Esophagus squamous epithelium (tissue), 5 donors: ENCODE data around the gene COL1A2. TPM values are rescaled to one million over a fixed set of nuclear protein-coding genes. Genes with fewer than 3 reads are reported as not detected.

Source experiments
- DNase-seq: peaks from one replicate; lab custom pipeline; 2025; lab: John Stamatoyannopoulos, UW
- H3K27ac ChIP-seq, 4 donors: fragments of 200-600 bp; sonication (generic); one replicate each; pipeline ENCODE4 v1.5.1; 2016 to 2019; ENCODE audit warnings: mild to moderate bottlenecking in 1 of 4
- H3K27me3 ChIP-seq, 4 donors: fragments of 200-600 bp; sonication (generic); 1 replicate in 3 of 4; 2 replicates in 1 of 4; pipeline versions ENCODE4 v1.5.1 to v1.6.0; 2017 to 2021; ENCODE audit warnings: antibody characterized with exemption in 1 of 4
- H3K36me3 ChIP-seq, 3 donors: fragments of 200-600 bp; sonication (generic); one replicate each; pipeline ENCODE4 v1.5.1; 2016 to 2019
- H3K4me1 ChIP-seq, 3 donors: fragments of 200-600 bp; sonication (generic); one replicate each; pipeline ENCODE4 v1.5.1; 2017 to 2019
- H3K4me3 ChIP-seq, 4 donors: fragments of 200-600 bp; sonication (generic); 1 replicate in 3 of 4; 2 replicates in 1 of 4; pipeline ENCODE4 v1.5.1; 2016 to 2019; ENCODE audit warnings: mild to moderate bottlenecking in 2 of 4, moderate library complexity in 1 of 4
- H3K9me3 ChIP-seq, 3 donors: fragments of 200-600 bp; sonication (generic); one replicate each; pipeline ENCODE4 v1.5.1; 2016 to 2019
- POLR2A ChIP-seq, 4 donors: fragments of 450-650 bp; IDR thresholded peaks; one replicate each; pipeline ENCODE4 v1.6.1; 2017; ENCODE audit warnings: antibody characterized with exemption in 4 of 4, mild to moderate bottlenecking in 4 of 4, moderate library complexity in 3 of 4
- whole genome bisulfite sequencing, 2 donors: methylation state at CpG; one replicate each; pipeline ENCODE4 v1.1.5; 2018; 5-methylcytosine and 5-hydroxymethylcytosine counted together
- intact Hi-C: fragments of 100-400 bp; cut with DNase I; formaldehyde crosslinking; loops from one replicate; pipeline ENCODE4 v1.15.0; 2022
- total RNA-seq, 4 donors: library from RNA; depleted of rRNA; stranded (reverse); fragments of >200 nt; gene quantifications; one replicate each; pipeline ENCODE4 v1.1.0, GENCODE V29; 2016
- TF ChIP-seq, protein P1 (sequence below), 6 experiments: fragments of 450-650 bp in 4 of 6; fragments of 200-600 bp in 2 of 6; sonication (generic) in 2 of 6; IDR thresholded peaks; one replicate each; pipeline ENCODE4 v1.5.1; 2016 to 2019; ENCODE audit warnings: antibody characterized with exemption in 6 of 6, mild to moderate bottlenecking in 4 of 6, moderate library complexity in 4 of 6
- donor health status: DM: yes; HTN: yes; CAD: no.

COL1A2 gene
- total RNA-seq, 4 donors from 2014 or later, result 18.8 to 129 (median 44.3) TPM

DNA sequence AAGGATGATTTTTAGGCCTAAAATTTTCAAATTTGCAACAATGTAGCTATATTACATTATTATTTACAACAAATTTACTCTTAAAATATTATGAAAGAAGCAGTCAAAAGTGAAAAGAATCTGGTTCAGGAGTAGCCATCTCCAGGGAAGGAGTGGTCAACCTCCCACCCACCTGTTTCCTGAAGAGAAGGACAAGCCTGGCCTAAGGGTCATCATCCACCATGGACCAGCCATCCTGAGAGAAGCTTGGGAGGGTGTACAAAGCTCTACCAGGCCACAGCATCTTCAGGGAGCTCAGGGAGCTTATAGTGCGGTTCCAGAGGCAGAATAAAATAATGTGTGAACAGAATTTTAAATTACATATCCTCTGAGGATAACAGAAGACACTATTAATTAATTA is 38.1 kb downstream of the COL1A2 start:
- Histone ChIP-seq H3K36me3 (peaks cover 0 to 10% (median 0%) of the 10 kb centered on the region in 3 donors), H3K4me3 (no peak overlapping the region), H3K27me3 (peaks cover 0 to 8% (median 0%) of the 10 kb centered on the region in 4 donors), H3K9me3 (no peaks in the 10 kb centered on the region), H3K27ac (no peak overlapping the region), H3K4me1 (no peaks in the 10 kb centered on the region)
- TF ChIP-seq POLR2A (IDR thresholded peaks at IDR 0.05), result no peak
- TF ChIP-seq, protein P1, sequence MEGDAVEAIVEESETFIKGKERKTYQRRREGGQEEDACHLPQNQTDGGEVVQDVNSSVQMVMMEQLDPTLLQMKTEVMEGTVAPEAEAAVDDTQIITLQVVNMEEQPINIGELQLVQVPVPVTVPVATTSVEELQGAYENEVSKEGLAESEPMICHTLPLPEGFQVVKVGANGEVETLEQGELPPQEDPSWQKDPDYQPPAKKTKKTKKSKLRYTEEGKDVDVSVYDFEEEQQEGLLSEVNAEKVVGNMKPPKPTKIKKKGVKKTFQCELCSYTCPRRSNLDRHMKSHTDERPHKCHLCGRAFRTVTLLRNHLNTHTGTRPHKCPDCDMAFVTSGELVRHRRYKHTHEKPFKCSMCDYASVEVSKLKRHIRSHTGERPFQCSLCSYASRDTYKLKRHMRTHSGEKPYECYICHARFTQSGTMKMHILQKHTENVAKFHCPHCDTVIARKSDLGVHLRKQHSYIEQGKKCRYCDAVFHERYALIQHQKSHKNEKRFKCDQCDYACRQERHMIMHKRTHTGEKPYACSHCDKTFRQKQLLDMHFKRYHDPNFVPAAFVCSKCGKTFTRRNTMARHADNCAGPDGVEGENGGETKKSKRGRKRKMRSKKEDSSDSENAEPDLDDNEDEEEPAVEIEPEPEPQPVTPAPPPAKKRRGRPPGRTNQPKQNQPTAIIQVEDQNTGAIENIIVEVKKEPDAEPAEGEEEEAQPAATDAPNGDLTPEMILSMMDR (IDR thresholded peaks at IDR 0.05), result no peak
- no peak for DNase-seq
- 80 to 82% methylated on average over 1 of the region's 1 CpG for WGBS, 2 donors
- intact Hi-C loops, result no loop called here

DNA sequence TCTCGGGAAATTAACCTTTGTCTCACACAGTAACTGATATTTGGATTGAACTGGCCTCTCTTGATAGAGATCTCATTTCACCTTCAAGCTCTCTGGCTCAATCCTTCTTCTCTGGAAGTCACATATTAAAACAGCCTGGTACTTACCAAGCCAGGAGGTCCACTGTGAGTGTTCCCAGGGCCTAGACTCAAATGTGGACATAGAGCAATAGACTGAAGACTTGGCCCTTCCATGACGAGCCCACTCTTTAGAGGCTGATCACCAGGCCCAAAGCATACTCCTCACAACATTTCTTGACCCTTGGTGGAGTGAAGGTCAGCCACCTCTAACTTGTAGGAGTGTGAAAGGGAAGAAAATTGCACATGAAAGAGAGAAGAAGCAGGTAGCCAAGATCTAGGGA is 38.5 kb downstream of the COL1A2 start:
- H3K4me1 ChIP-seq, result no peaks in the 10 kb centered on the region
- H3K27ac ChIP-seq, result no peak overlapping the region
- TF ChIP-seq POLR2A (IDR thresholded peaks at IDR 0.05), result no peak
- TF ChIP-seq, protein P1 (IDR thresholded peaks at IDR 0.05), result no peak
- H3K36me3 ChIP-seq, result peaks cover 0 to 6% (median 0%) of the 10 kb centered on the region in 3 donors
- peaks cover 0 to 8% (median 0%) of the 10 kb centered on the region in 4 donors for H3K27me3 ChIP-seq
- intact Hi-C loops, result no loop called here
- WGBS, 2 donors, result 68% methylated on average over 2 of the region's 2 CpGs
- no peak for DNase-seq
- no peaks in the 10 kb centered on the region for H3K9me3 ChIP-seq
- H3K4me3 ChIP-seq, result no peak overlapping the region

DNA sequence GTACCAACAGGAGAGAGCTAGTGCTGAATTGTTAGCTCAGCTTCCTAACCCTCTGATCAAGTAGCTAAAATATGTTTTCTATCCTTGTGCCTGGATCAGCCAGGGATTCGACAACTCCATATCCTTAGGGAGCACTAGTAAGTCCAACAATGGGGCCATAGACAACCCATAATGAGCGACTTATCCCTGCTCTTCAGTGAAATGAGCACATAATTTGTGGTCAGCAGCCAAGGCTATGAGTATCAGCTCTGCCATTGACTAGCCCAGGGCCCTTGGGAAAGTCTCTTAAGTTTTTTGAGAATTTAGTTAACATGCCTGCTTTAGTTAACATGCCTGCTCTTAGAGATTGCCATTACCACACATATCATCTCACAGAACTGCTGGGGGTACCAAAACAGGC is 39.3 kb downstream of the COL1A2 start:
- Histone ChIP-seq H3K36me3 (peaks cover 0 to 3% (median 0%) of the 10 kb centered on the region in 3 donors), H3K4me3 (no peak overlapping the region), H3K9me3 (no peaks in the 10 kb centered on the region), H3K4me1 (no peaks in the 10 kb centered on the region), H3K27ac (no peak overlapping the region), H3K27me3 (peaks cover 0 to 8% (median 0%) of the 10 kb centered on the region in 4 donors)
- intact Hi-C loops, result no loop called here
- DNase-seq, result no peak
- WGBS, 2 donors, result 20 to 61% methylated on average over 1 to 2 of the region's 2 CpGs
- TF ChIP-seq, protein P1 (IDR thresholded peaks at IDR 0.05), result no peak
- TF ChIP-seq POLR2A (IDR thresholded peaks at IDR 0.05), result no peak

DNA sequence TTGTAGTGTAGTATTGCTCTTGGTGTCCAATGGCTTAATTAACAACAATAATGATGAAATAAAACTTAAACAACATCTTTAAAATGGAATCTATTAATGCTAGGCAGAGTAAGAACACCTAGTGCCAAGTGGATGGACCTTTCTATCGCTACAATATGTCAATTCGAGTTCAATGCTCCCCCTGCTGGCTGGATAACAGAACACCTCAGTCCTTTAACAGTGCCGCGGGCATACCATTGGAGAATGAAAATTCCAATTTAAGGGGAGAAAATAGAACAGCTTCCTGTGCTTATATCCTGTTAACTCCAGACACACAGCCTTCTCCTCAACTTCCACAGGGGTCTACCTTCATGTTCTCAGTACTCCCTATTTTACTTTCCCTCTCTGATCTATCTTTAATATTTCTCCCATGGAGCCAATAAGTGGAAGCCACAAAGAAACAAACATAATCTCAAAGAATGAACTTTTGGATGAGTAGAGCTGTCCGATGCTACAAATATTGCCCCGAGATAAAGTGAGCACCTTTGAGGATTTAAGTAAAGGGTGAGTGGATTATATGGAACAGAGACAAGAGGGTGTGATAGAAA is 41.4 kb downstream of the COL1A2 start:
- no peak for TF ChIP-seq POLR2A (IDR thresholded peaks at IDR 0.05)
- TF ChIP-seq, protein P1 (IDR thresholded peaks at IDR 0.05), result peak; percentile 45 to 72 (median 62)
- Histone ChIP-seq H3K27me3 (peaks cover 0 to 8% (median 0%) of the 10 kb centered on the region in 4 donors), H3K36me3 (no peaks in the 10 kb centered on the region), H3K4me3 (no peak overlapping the region), H3K4me1 (no peaks in the 10 kb centered on the region), H3K9me3 (no peaks in the 10 kb centered on the region), H3K27ac (no peak overlapping the region)
- intact Hi-C loops, result no loop called here
- DNase-seq, result no peak
- WGBS, 2 donors, result 5 to 19% methylated on average over 5 to 6 of the region's 6 CpGs

DNA sequence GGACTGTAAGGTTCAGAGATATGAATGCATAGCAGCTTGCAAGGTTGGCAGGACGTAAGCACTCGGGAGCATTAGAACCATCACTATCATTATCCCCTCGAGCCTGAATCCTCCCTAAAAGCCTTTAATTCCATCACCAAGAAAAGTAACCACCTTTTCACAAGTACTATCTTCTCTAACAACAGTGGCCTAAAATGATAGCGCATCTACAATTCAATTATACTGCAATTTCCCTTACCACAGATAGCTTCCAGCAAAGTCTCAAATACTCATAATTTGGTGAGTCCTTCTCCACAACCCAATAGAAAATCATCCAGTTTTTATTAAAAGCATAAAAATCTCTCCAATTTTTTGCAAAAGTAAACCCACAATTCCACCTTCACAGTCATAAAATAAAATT is 42.0 kb downstream of the COL1A2 start:
- Histone ChIP-seq H3K36me3 (no peaks in the 10 kb centered on the region), H3K27me3 (peaks cover 0 to 8% (median 0%) of the 10 kb centered on the region in 4 donors), H3K4me1 (no peaks in the 10 kb centered on the region), H3K9me3 (no peaks in the 10 kb centered on the region), H3K4me3 (no peak overlapping the region), H3K27ac (no peak overlapping the region)
- TF ChIP-seq, protein P1 (IDR thresholded peaks at IDR 0.05), result no peak
- no peak for TF ChIP-seq POLR2A (IDR thresholded peaks at IDR 0.05)
- intact Hi-C loops, result no loop called here
- DNase-seq, result no peak
- WGBS, 2 donors, result 85 to 93% methylated on average over 4 of the region's 4 CpGs
